Fibroblast of skin of left quadriceps (primary cell): Measurements from ENCODE around the gene FGD5.

Experiments
- DNase-seq, 2 experiments: peaks; one replicate each; pipeline ENCODE4 v3.0.0-alpha.2; 2013; ENCODE audit warnings: low read depth in 2 of 2

FGD5 gene

GRCh38 chr3:14927308-14927707 lies 108.5 kb downstream of the FGD5 start:
- DNase-seq: no peak

DNA sequence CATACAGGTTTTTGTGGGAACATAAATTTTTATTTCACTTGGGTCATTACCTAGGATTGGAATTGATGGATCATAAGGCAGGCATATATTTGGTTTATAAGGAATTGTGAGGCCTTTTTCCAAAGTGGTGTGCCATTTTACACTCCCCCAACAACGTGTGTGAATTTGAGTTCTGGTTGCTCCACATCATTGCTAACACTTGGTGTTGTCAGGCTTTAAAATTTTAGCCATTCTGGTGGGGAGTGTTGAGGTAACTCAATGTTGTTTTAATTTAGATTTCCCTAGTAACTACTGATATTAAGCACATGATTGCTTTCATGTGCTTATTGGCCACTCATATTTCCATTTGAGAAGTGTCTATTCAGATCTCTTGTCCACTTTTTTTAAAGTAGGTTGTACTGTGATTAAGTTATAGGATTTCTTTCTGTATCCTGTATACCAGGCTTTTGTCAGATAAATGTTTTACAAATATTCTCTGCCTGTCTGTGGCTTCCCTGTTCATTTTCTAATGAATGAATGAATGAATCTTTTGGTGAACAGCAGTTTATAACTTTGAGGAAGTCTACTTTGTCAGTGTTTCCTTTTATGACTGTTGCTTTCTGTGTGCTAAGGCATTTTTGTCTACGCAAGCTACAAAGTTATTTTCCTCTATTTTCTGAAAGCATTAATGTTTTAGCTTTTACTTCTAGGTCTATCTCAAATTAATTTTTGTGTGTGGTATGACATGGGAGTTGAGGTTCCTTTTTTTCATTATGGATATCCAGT lies 110.7 kb downstream of the FGD5 start:
- DNase-seq: no peak

GRCh38 chr3:14933820-14934425 lies 115.2 kb downstream of the FGD5 start:
- no peak for DNase-seq

DNA sequence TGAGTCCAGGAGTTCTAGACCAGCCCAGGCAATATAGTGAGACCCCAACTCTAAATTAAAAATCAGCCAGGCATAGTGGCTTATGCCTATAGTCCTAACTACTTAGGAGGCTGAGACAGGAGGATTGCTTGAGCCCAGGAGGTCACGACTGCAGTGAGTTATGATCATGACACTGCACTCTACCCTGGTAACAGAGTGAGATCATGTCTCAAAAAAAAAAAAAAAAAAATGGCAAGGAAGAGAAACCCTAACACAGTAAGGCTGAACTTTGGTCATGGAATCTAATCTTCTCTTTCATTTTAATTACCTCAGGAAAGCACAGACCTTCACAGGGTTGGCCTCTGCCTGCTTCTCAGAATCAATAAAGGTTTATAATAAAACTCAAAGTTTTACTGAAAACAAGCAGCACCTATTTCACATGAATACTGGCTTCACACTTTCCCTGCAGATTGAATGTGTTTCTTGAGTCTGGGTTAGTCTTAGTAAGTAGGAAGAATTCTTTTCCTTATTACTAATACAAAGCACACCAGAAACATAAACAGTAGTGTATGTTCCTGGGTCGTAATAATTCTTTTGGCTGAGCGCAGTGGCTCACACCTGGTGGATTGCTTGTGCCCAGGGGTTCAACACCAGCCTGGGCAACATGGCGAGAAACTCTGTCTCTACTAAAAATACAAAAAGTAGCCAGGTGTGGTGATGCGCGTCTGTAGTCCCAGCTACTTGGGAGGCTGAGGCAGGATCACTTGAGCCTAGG lies 117.0 kb downstream of the FGD5 start:
- DNase-seq: no peak

GRCh38 chr3:14938954-14939353 lies 120.2 kb downstream of the FGD5 start:
- DNase-seq: no peak

DNA sequence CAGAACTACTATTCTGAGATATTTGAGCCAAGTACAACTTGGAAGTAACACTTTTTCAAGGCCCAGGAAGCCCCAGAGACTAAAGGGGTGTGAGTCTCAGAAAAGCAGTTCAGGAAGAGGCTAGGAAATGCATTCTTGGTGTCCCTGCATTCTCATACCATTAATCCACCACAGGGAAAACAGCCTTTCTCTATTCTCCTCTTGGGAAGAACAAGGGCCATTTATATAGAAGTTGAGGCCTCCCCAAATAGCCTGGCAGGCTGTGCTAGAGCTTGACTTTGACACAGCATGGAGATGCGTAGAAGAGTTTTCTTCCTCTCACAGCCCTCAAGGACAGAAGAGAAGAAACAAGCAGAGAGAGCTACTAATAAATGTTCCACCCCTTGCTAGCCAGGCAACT lies 123.1 kb downstream of the FGD5 start:
- no peak for DNase-seq

DNA sequence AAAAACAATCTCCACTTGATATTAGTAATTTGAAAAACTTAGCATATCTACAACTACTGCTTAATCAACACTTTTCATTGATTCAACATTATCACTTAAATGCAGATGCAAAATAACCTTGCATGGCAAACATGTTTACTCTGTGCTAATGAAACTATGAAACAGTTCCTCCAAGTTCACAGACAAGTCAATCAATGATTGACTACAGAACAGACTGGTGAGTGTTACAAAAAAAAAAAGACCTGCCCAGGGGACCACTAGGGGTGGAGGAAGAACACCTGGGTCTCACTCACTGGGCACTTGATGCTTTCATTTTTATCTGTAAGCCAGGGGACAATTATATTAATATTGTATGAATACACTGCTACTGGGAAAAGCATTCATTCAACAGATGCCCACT lies 124.3 kb downstream of the FGD5 start:
- no peak for DNase-seq

GRCh38 chr3:14946236-14946635 lies 127.5 kb downstream of the FGD5 start:
- no peak for DNase-seq

DNA sequence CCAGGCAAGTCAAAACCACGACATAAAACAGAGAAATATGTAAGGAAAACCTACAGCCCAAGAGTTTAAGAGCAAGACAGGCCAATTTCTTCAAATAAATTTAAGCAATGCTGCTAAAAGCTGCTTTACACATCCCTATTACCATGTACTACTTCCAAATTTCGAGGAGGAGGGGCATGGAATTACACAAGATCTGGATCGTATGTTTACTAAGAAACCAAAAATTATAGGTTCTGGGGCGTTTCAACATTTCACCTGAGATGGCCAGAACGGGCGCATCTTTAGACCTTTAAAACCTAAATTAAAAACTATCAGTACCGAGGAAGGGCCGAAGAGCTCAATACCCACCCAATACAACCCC lies 128.0 kb downstream of the FGD5 start:
- DNase-seq: no peak

DNA sequence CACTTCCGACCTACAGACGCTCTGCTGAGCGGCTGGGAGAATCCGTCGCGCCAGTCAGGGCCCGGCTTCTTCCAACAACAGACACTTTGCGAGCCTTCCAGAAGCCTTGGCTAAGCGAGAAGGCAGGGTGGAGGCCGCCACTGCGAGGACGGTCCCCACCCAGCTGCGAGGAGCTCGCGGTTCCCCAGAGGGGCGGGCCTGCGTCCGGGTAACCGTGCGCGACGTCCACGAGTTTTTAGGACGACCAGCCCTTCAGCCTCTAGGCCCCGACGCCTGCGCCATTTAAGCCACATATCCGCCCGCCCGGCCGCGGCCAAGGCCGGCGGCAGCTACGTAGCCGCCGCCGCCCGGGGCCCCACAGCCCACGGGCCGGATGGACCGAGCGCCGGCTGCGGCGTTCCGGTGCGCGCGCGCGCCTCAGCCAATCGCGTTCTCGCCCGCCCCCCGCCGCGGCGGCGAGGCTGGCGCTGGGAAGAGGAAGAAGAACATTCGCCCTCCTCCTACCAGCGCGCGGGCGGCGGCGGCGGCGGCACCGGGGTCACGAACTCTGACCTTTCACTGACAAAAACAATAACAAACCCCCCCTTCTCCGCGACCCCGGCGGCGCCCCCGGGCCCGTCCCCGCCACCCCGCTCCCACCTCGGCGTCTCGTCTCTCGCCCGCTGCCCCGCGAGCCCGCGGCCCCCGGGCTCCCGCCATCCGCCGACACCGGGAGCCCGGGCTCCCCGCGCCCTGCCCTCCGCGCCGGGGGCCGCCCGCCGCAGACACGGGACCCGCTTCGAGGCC lies 128.5 kb downstream of the FGD5 start, which contains the start of gene NR2C2:
Gene NR2C2 (plus strand): TSS at position 484 of the 786 bp plus-strand sequence. CDS start 56,332 bp downstream, outside the sequence.
- peak; percentile 60 to 61 for DNase-seq

DNA sequence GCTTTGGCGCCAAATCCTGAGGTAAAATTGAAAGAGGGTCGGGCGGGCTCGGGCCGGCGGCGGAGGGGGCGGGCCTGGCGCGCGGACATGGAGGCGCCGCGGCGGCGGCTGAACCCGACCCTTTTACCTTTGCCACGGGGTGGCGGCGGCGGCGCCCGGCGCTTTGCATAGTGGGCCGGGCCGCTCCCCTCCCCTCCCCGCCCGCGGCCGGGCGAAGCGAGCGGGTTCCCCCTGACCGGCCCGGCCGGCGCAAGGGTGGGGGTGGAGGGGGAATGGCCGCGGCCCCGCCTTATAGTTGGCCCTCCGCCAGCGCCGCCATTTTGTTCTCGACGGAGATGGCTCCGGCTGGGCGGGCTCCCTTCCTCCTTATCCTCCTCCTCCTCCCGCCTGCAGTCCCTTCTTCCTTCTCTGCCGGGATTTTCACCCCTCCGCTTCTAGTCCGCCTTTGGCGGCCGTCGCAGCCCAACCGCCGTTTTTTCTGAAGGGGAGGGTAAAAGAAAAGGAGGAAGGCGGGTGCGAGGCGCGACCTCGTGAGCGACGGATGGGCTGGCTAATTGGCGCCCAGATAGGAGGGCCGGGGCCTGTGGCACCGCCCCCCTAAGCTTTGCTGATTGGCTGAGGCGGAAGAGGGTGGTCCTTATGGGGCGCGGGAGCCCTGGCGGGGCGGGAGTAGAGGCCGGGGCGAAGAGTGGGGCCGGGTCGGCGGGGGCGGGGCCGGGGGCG lies 129.3 kb downstream of the FGD5 start:
- DNase-seq: peak; percentile 92 to 94

DNA sequence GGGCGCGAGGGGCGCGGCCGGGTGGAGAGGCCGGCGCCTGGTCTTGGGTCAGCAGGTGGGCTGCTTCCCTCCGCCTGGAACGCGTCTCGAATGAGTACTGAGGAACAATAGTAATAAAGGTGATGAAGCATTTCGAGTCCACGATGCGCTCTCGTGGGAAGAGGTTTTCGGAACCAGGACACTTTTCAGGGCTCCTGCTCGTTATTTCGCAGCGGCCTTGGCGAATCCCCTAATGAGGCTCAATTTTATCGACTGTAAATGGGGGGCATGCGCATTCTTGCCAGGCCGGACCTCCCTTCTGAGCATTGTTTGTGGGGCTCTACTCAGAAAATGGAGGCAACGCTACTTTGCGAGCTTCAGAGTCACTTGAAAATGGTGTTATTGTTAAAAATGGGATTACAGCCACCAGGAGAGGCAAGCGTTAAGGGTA lies 129.9 kb downstream of the FGD5 start:
- DNase-seq: no peak

- DNase-seq: no peak
These were observed 130.4 kb downstream of the FGD5 start for GRCh38 chr3:14949126-14949525.

DNA sequence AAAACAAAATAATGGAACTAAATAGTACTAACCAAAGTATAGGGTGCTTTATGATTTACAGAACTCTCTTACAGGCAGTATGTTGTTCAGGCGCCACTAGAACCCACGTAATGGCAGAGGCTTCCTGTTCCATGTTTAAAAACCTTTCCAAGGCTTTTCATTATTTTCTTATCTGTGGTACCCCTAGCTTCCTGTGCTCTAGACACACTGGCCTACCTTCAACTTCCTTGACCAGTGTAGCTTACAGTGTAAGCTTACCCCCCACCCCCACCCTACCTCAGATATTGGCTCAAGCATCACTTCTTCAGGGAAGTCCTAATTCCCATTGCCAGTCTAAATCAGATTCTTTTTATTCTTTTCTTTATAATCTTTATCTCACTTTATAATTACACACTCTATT lies 131.5 kb downstream of the FGD5 start:
- no peak for DNase-seq

DNA sequence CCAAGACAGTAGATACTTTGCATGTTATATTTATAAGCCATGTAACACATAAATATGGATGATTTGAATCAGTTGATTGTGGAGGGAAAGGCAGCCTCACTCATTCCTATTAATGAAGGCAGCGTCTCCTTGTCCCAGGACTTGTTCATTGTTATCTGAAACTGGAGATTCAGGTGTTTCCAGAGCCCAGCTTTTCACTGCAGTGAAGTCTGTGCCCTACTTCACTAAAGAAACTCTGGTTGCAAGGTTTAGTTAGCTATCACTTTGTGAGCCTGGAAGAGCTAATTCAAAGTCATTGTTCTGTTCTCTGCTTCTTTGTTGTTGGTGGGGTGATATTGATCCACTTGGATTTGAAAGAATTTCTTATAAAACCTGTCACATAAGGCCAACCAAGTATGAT lies 138.4 kb downstream of the FGD5 start:
- DNase-seq: no peak

GRCh38 chr3:14957925-14958324 lies 139.2 kb downstream of the FGD5 start:
- DNase-seq: no peak

GRCh38 chr3:14959359-14959943 lies 140.7 kb downstream of the FGD5 start:
- DNase-seq: no peak

DNA sequence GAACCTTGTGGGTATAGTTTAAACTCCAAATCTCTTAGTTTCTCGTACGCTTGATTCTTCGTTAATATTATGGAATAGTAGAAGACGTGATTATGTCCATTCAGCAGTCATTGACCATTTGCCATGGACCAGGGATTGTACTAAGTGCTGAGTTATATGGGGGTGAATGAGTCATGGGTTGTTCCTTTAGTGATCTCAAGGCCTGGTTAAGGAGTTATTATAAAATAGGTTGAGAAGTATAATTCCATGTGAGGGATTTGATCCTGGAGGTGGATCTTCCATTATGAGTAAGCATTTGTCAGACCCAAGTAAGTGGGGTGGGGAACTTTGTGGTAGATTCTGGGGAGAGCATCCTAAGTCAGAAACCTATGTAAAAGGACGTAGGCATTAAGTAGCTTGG lies 144.0 kb downstream of the FGD5 start:
- DNase-seq: peak; percentile 6 to 11

DNA sequence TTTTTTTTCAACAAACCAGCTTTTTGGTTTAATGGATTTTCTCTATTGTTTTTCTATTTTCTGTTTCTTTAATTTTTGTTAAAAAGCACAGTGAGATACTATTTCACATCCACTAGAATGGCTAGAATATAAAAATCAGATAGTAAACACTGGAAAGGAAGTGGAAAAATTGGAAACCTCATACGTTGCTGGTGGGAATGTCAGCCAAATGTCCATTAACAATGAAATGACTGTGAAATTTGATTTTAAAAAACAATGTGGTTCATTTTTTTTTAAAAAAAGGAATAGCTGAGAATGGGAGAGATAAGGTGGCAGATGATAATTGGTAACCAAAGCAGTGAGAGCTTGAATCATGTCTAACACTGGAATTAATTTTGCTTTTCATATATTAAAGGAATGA lies 148.5 kb downstream of the FGD5 start:
- DNase-seq: no peak

DNA sequence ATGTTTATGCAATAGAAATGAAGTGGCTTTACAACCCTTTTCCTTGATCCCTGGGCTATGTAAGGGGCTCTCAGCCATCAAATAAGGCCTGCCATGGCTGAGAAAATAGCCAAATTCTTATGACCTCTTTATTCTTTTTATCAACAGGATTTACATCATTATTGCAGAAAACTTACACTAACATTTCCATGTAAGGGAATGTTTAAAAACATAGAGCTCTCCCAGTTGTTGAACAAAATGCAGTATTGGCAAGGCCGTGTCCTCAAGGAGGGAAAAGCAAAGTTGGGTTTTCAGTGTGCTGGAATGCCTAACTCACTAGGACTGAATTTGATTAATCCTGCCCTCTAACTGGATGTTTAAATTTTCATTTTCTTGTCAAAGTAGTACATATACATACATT lies 150.9 kb downstream of the FGD5 start:
- DNase-seq: no peak

GRCh38 chr3:14976317-14976716 lies 157.6 kb downstream of the FGD5 start:
- DNase-seq: no peak
